GM23338 (cell line): Measurements from ENCODE around the gene RPS6KA5. TPM values are rescaled to one million over a fixed set of nuclear protein-coding genes. Genes with fewer than 3 reads are reported as not detected.

Experiments
- ATAC-seq: fragments of 200-7000 bp; cut with Tn5 transposase; 3 replicates; pipeline ENCODE4 v1.9.1; 2020
- DNase-seq: peaks from one replicate; pipeline ENCODE4 v3.0.0-alpha.2; 2015; ENCODE audit warnings: low spot score
- H2AFZ ChIP-seq: fragments of 200-600 bp; sonication (generic); 2 replicates; pipeline ENCODE4 v1.8.0; 2016; ENCODE audit warnings: antibody characterized with exemption, mild to moderate bottlenecking, moderate library complexity
- H3F3A ChIP-seq: fragments of 200-600 bp; sonication (generic); replicated peaks from 2 replicates; pipeline ENCODE4 v1.8.0; 2017; ENCODE audit warnings: antibody characterized with exemption, mixed run types, low read depth
- H3K27ac ChIP-seq: fragments of 200-600 bp; sonication (generic); 2 replicates; pipeline ENCODE4 v1.6.1; 2016; ENCODE audit warnings: low read depth
- H3K27me3 ChIP-seq: fragments of 200-600 bp; sonication (generic); 2 replicates; pipeline ENCODE4 v1.8.0; 2016; ENCODE audit warnings: mild to moderate bottlenecking, mixed run types, moderate library complexity; ENCODE audit not compliant: insufficient read depth
- H3K36me3 ChIP-seq: fragments of 200-600 bp; sonication (generic); 2 replicates; pipeline ENCODE4 v1.8.0; 2016; ENCODE audit warnings: mild to moderate bottlenecking; ENCODE audit not compliant: insufficient read depth
- H3K4me1 ChIP-seq: fragments of 200-600 bp; sonication (generic); 2 replicates; pipeline ENCODE4 v1.8.0; 2016; ENCODE audit warnings: mild to moderate bottlenecking, moderate library complexity; ENCODE audit not compliant: insufficient read depth
- H3K4me2 ChIP-seq: fragments of 200-600 bp; sonication (generic); 2 replicates; pipeline ENCODE4 v1.7.1; 2017; ENCODE audit warnings: mixed run types
- H3K4me3 ChIP-seq: fragments of 200-600 bp; sonication (generic); 2 replicates; pipeline ENCODE4 v1.6.1; 2016; ENCODE audit warnings: mixed run types
- H3K79me2 ChIP-seq: fragments of 200-600 bp; sonication (generic); replicated peaks from 2 replicates; pipeline ENCODE4 v1.8.0; 2017; ENCODE audit warnings: mild to moderate bottlenecking; ENCODE audit not compliant: insufficient read depth
- H3K9me2 ChIP-seq: fragments of 200-600 bp; sonication (generic); 2 replicates; pipeline ENCODE4 v1.8.0; 2017; ENCODE audit not compliant: insufficient read depth
- H4K20me1 ChIP-seq: fragments of 200-600 bp; sonication (generic); replicated peaks from 2 replicates; pipeline ENCODE4 v1.8.0; 2017; ENCODE audit warnings: mild to moderate bottlenecking; ENCODE audit not compliant: insufficient read depth
- H3K27ac Mint-ChIP-seq: 2 replicates; pipeline ENCODE4 v1.8.0; 2020; ENCODE audit warnings: inconsistent platforms, mild to moderate bottlenecking, moderate library complexity, mixed read lengths
- H3K27me3 Mint-ChIP-seq: 3 replicates; pipeline ENCODE4 v1.8.0; 2022; ENCODE audit warnings: low read depth, mild to moderate bottlenecking, moderate library complexity, mixed read lengths, inconsistent platforms; ENCODE audit not compliant: insufficient read depth, poor library complexity
- H3K36me3 Mint-ChIP-seq: 3 replicates; pipeline ENCODE4 v1.8.0; 2021; ENCODE audit warnings: low read depth, mild to moderate bottlenecking, inconsistent platforms, moderate library complexity, mixed read lengths
- H3K4me1 Mint-ChIP-seq: 3 replicates; pipeline ENCODE4 v1.8.0; 2020; ENCODE audit warnings: mild to moderate bottlenecking, inconsistent platforms, mixed read lengths
- H3K4me3 Mint-ChIP-seq: 3 replicates; pipeline ENCODE4 v1.8.0; 2021; ENCODE audit warnings: moderate library complexity, mild to moderate bottlenecking, inconsistent platforms, mixed read lengths
- H3K9me3 Mint-ChIP-seq: 3 replicates; pipeline ENCODE4 v1.8.0; 2020; ENCODE audit warnings: moderate library complexity, mild to moderate bottlenecking, inconsistent platforms, mixed read lengths
- CREB1 ChIP-seq: fragments of 250-450 bp; sonication (Bioruptor Pico); IDR thresholded peaks from 2 replicates; pipeline ENCODE4 v1.5.0; 2020; ENCODE audit warnings: low read depth, mild to moderate bottlenecking, moderate library complexity
- CTCF ChIP-seq, 2 experiments: fragments of 200-600 bp in 1 of 2; sonication (generic) in 1 of 2; conservative IDR thresholded peaks; 2 replicates each; pipeline versions ENCODE4 v1.5.1 to v1.6.1; 2016 to 2017; ENCODE audit warnings: antibody characterized with exemption in 2 of 2, low read depth in 2 of 2, mild to moderate bottlenecking in 2 of 2, moderate library complexity in 1 of 2
- EZH2phosphoT487 ChIP-seq: fragments of 200-600 bp; sonication (generic); IDR thresholded peaks from one replicate; pipeline ENCODE4 v1.8.1; 2018; ENCODE audit warnings: antibody characterized with exemption; ENCODE audit not compliant: unreplicated experiment
- JUNB ChIP-seq: IDR thresholded peaks from one replicate; pipeline ENCODE4 v1.6.1; 2016; ENCODE audit warnings: antibody characterized with exemption; ENCODE audit not compliant: unreplicated experiment
- NANOG ChIP-seq: IDR thresholded peaks from 2 replicates; pipeline ENCODE4 v1.6.1; 2016; ENCODE audit warnings: antibody characterized with exemption, borderline replicate concordance
- POLR2AphosphoS5 ChIP-seq: IDR thresholded peaks from 2 replicates; pipeline ENCODE4 v1.6.1; 2016; ENCODE audit warnings: antibody characterized with exemption, low read depth
- REST ChIP-seq: IDR thresholded peaks from one replicate; pipeline ENCODE4 v1.6.1; 2018; ENCODE audit warnings: antibody characterized with exemption; ENCODE audit not compliant: unreplicated experiment
- STAT1 ChIP-seq: IDR thresholded peaks from one replicate; pipeline ENCODE4 v1.6.1; 2016; ENCODE audit warnings: antibody characterized with exemption; ENCODE audit not compliant: unreplicated experiment
- ZNF114 ChIP-seq: fragments of 250-450 bp; sonication (Bioruptor Pico); IDR thresholded peaks from 2 replicates; pipeline ENCODE4 v1.5.0; 2020; ENCODE audit warnings: mild to moderate bottlenecking, moderate library complexity
- ZNF331 ChIP-seq: fragments of 250-450 bp; sonication (Bioruptor Pico); IDR thresholded peaks from 2 replicates; pipeline ENCODE4 v1.5.0; 2020; ENCODE audit warnings: low read depth, mild to moderate bottlenecking, moderate library complexity
- ZNF462 ChIP-seq: fragments of 250-450 bp; sonication (Bioruptor Pico); IDR thresholded peaks from 2 replicates; pipeline ENCODE4 v1.5.0; 2020; ENCODE audit warnings: mild to moderate bottlenecking, moderate library complexity
- polyA plus RNA-seq: library from polyadenylated mRNA; unstranded; fragments of >200 nt; fragmentation: Nextera tagmentation; extraction: Ambion mirVana; gene quantifications from 2 replicates; pipeline ENCODE4 v1.2.1, GENCODE V29; 2016
- total RNA-seq: library from RNA; depleted of rRNA; stranded (reverse); fragments of >200 nt; shearing (Covaris generic); gene quantifications from 2 replicates; pipeline ENCODE4 v1.2.3, GENCODE V29; 2014
- TF ChIP-seq, protein P1 (sequence below): IDR thresholded peaks from 2 replicates; pipeline ENCODE4 v1.6.1; 2016; ENCODE audit warnings: antibody characterized with exemption

RPS6KA5 gene
- total and polyA plus RNA-seq, 2 experiments from 2014 or later, result 2.1 to 2.4 TPM

GRCh38 chr14:90893510-90893909 is 166.9 kb downstream of the RPS6KA5 start (continued):
- TF ChIP-seq REST (no peak), NANOG (no peak)
- TF ChIP-seq, protein P1, sequence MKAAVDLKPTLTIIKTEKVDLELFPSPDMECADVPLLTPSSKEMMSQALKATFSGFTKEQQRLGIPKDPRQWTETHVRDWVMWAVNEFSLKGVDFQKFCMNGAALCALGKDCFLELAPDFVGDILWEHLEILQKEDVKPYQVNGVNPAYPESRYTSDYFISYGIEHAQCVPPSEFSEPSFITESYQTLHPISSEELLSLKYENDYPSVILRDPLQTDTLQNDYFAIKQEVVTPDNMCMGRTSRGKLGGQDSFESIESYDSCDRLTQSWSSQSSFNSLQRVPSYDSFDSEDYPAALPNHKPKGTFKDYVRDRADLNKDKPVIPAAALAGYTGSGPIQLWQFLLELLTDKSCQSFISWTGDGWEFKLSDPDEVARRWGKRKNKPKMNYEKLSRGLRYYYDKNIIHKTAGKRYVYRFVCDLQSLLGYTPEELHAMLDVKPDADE, result no peak

- H3K4me2 ChIP-seq, result no peak overlapping the region
- H3K4me3 Mint-ChIP-seq, result no peak overlapping the region
- H3K4me1 ChIP-seq, result no peaks in the 10 kb centered on the region
- H3K4me1 Mint-ChIP-seq, result no peaks in the 10 kb centered on the region
- H3K79me2 ChIP-seq, result no peaks in the 10 kb centered on the region
- H3K27ac ChIP-seq, result no peak overlapping the region
- no peaks in the 10 kb centered on the region for H3K9me2 ChIP-seq
- H4K20me1 ChIP-seq, result no peaks in the 10 kb centered on the region
- H3K9me3 Mint-ChIP-seq, result no peaks in the 10 kb centered on the region
- H3K27me3 ChIP-seq, result no peaks in the 10 kb centered on the region
- no peaks in the 10 kb centered on the region for H3K36me3 Mint-ChIP-seq
- no peaks in the 10 kb centered on the region for H3K36me3 ChIP-seq
- H2AFZ ChIP-seq, result no peak overlapping the region
- no peaks in the 10 kb centered on the region for H3F3A ChIP-seq
- DNase-seq, result no peak
- H3K27me3 Mint-ChIP-seq, result no peaks in the 10 kb centered on the region
- no peak overlapping the region for H3K4me3 ChIP-seq
- H3K27ac Mint-ChIP-seq, result no peak overlapping the region
- no peak for ATAC-seq
- TF ChIP-seq, protein P1, result no peak
- no peak for TF ChIP-seq CREB1 (CRISPR knock-in tag)
- TF ChIP-seq ZNF114 (CRISPR knock-in tag), result no peak
- TF ChIP-seq EZH2phosphoT487, result no peak
- no peak for TF ChIP-seq ZNF462
- TF ChIP-seq POLR2AphosphoS5, result no peak
- TF ChIP-seq CTCF (conservative IDR thresholded peaks at IDR 0.05; ENCODE audit: low read depth in 2 of 2), result no peak
- no peak for TF ChIP-seq JUNB
- no peak for TF ChIP-seq NANOG
- no peak for TF ChIP-seq STAT1
- no peak for TF ChIP-seq ZNF331 (CRISPR knock-in tag)
These were observed 167.5 kb downstream of the RPS6KA5 start for GRCh38 chr14:90892970-90893369.
